ENCODE data around the gene TPGS2. TPM values are rescaled to one million over a fixed set of nuclear protein-coding genes. Genes with fewer than 3 reads are reported as not detected.
"Not testable (repeated sequence)": the region's sequence is repeated elsewhere in the genome, so short reads cannot be mapped to it uniquely, and the experiment has no call there.

TPGS2 gene
- total RNA-seq, 1 experiment from 2014 or later = 380 TPM

GRCh38 chr18:36839835-36840234 is 11.0 kb upstream of the TPGS2 start:
- no peak overlapping the region for H3K27ac ChIP-seq
- DNase-seq (ENCODE audit: low read depth in 1 of 2, low spot score in 2 of 2) = no peak
- no peaks in the 10 kb centered on the region for H3K27me3 ChIP-seq (replicated peaks)

GRCh38 chr18:36835927-36836326 is 7.1 kb upstream of the TPGS2 start:
- Histone ChIP-seq H3K36me3 (no peaks in the 10 kb centered on the region), H3K27me3 (replicated peaks) (no peaks in the 10 kb centered on the region), H3K27ac (no peak overlapping the region), H3K9me3 (replicated peaks) (no peaks in the 10 kb centered on the region), H3K4me1 (replicated peaks) (no peaks in the 10 kb centered on the region), H3K4me3 (no peak overlapping the region)
- DNase-seq (ENCODE audit: low read depth in 1 of 2, low spot score in 2 of 2) = no peak

More at GRCh38 chr18:36839835-36840234, 11.0 kb upstream of the TPGS2 start:
- Histone ChIP-seq H3K36me3 (no peaks in the 10 kb centered on the region), H3K9me3 (replicated peaks) (no peaks in the 10 kb centered on the region), H3K4me1 (replicated peaks) (no peaks in the 10 kb centered on the region), H3K4me3 (no peak overlapping the region)

GRCh38 chr18:36833120-36833519 is 4.3 kb upstream of the TPGS2 start:
- Histone ChIP-seq H3K4me1 (replicated peaks) (peaks cover 10% of the 10 kb centered on the region), H3K36me3 (peaks cover 6% of the 10 kb centered on the region; the same call in 1 of the 2 replicates), H3K27ac (no peak overlapping the region), H3K27me3 (replicated peaks) (no peaks in the 10 kb centered on the region), H3K9me3 (replicated peaks) (no peaks in the 10 kb centered on the region), H3K4me3 (no peak overlapping the region)
- DNase-seq (ENCODE audit: low read depth in 1 of 2, low spot score in 2 of 2) = no peak

GRCh38 chr18:36831139-36831538 is 2.3 kb upstream of the TPGS2 start:
- no peak for DNase-seq (ENCODE audit: low read depth in 1 of 2, low spot score in 2 of 2)
- no peaks in the 10 kb centered on the region for H3K27me3 ChIP-seq (replicated peaks)
- peaks cover 16% of the 10 kb centered on the region for H3K36me3 ChIP-seq
- peaks cover 18% of the 10 kb centered on the region for H3K4me1 ChIP-seq (replicated peaks)
- no peak overlapping the region for H3K27ac ChIP-seq
- H3K9me3 ChIP-seq (replicated peaks) = no peaks in the 10 kb centered on the region
- no peak overlapping the region for H3K4me3 ChIP-seq

GRCh38 chr18:36830158-36830495 is 1.3 kb upstream of the TPGS2 start:
- H3K9me3 ChIP-seq (replicated peaks) = no peaks in the 10 kb centered on the region
- H3K4me3 ChIP-seq = peak overlapping the region; percentile 70
- no peak for DNase-seq (ENCODE audit: low read depth in 1 of 2, low spot score in 2 of 2)
- H3K27ac ChIP-seq = no peak overlapping the region
- peaks cover 21% of the 10 kb centered on the region for H3K36me3 ChIP-seq
- peaks cover 18% of the 10 kb centered on the region for H3K4me1 ChIP-seq (replicated peaks)
- H3K27me3 ChIP-seq (replicated peaks) = no peaks in the 10 kb centered on the region

- peaks cover 23% of the 10 kb centered on the region for H3K36me3 ChIP-seq
- H3K27ac ChIP-seq = peak overlapping the region; percentile 92
- peak overlapping the region; percentile 70 for H3K4me3 ChIP-seq
- H3K27me3 ChIP-seq (replicated peaks) = no peaks in the 10 kb centered on the region
- DNase-seq (ENCODE audit: low read depth in 1 of 2, low spot score in 2 of 2) = no peak
- peaks cover 18% of the 10 kb centered on the region for H3K4me1 ChIP-seq (replicated peaks)
- no peaks in the 10 kb centered on the region for H3K9me3 ChIP-seq (replicated peaks)
Measured at GRCh38 chr18:36829362-36830157, 758 bp upstream of the TPGS2 start.

GRCh38 chr18:36828157-36828629 is 609 bp downstream of the TPGS2 start:
- Histone ChIP-seq H3K4me1 (replicated peaks) (peaks cover 18% of the 10 kb centered on the region), H3K4me3 (peak overlapping the region; percentile 70), H3K27me3 (replicated peaks) (no peaks in the 10 kb centered on the region), H3K27ac (peak overlapping the region; percentile 92), H3K36me3 (peaks cover 35% of the 10 kb centered on the region), H3K9me3 (replicated peaks) (no peaks in the 10 kb centered on the region)
- peak; percentile 81 to 84 for DNase-seq (ENCODE audit: low read depth in 1 of 2, low spot score in 2 of 2)

- no peaks in the 10 kb centered on the region for H3K9me3 ChIP-seq (replicated peaks)
- DNase-seq (ENCODE audit: low read depth in 1 of 2, low spot score in 2 of 2) = no peak
- H3K4me3 ChIP-seq = no peak overlapping the region
- H3K36me3 ChIP-seq = peaks cover 51% of the 10 kb centered on the region
- H3K27me3 ChIP-seq (replicated peaks) = no peaks in the 10 kb centered on the region
- no peak overlapping the region for H3K27ac ChIP-seq
- peaks cover 18% of the 10 kb centered on the region for H3K4me1 ChIP-seq (replicated peaks)
Measured at GRCh38 chr18:36826556-36826955, 2.2 kb downstream of the TPGS2 start.

GRCh38 chr18:36825526-36825925 is 3.3 kb downstream of the TPGS2 start:
- Histone ChIP-seq H3K36me3 (peaks cover 60% of the 10 kb centered on the region), H3K4me3 (no peak overlapping the region), H3K4me1 (replicated peaks) (peaks cover 16% of the 10 kb centered on the region), H3K27ac (no peak overlapping the region), H3K27me3 (replicated peaks) (no peaks in the 10 kb centered on the region), H3K9me3 (replicated peaks) (no peaks in the 10 kb centered on the region)
- no peak for DNase-seq (ENCODE audit: low read depth in 1 of 2, low spot score in 2 of 2)

GRCh38 chr18:36821681-36822080 is 7.1 kb downstream of the TPGS2 start:
- DNase-seq (ENCODE audit: low read depth in 1 of 2, low spot score in 2 of 2) = no peak
- Histone ChIP-seq H3K36me3 (peaks cover 84% of the 10 kb centered on the region), H3K9me3 (replicated peaks) (no peaks in the 10 kb centered on the region), H3K4me3 (no peak overlapping the region), H3K27ac (no peak overlapping the region), H3K4me1 (replicated peaks) (no peaks in the 10 kb centered on the region), H3K27me3 (replicated peaks) (no peaks in the 10 kb centered on the region)

- no peaks in the 10 kb centered on the region for H3K4me1 ChIP-seq (replicated peaks)
- H3K27me3 ChIP-seq (replicated peaks) = no peaks in the 10 kb centered on the region
- H3K4me3 ChIP-seq = no peak overlapping the region
- no peak for DNase-seq (ENCODE audit: low read depth in 1 of 2, low spot score in 2 of 2)
- no peak overlapping the region for H3K27ac ChIP-seq
- peaks cover 90% of the 10 kb centered on the region for H3K36me3 ChIP-seq
- no peaks in the 10 kb centered on the region for H3K9me3 ChIP-seq (replicated peaks)
Measured at GRCh38 chr18:36819621-36820020, 9.2 kb downstream of the TPGS2 start.

- H3K9me3 ChIP-seq (replicated peaks) = no peaks in the 10 kb centered on the region
- no peak for DNase-seq (ENCODE audit: low read depth in 1 of 2, low spot score in 2 of 2)
Measured at GRCh38 chr18:36818652-36819051, 10.2 kb downstream of the TPGS2 start.

GRCh38 chr18:36817039-36817438 is 11.8 kb downstream of the TPGS2 start:
- Histone ChIP-seq H3K27ac (no peak overlapping the region), H3K4me3 (no peak overlapping the region), H3K36me3 (peaks cover 90% of the 10 kb centered on the region)

More at GRCh38 chr18:36818652-36819051, 10.2 kb downstream of the TPGS2 start:
- Histone ChIP-seq H3K4me3 (no peak overlapping the region), H3K27me3 (replicated peaks) (no peaks in the 10 kb centered on the region), H3K36me3 (peaks cover 88% of the 10 kb centered on the region), H3K4me1 (replicated peaks) (no peaks in the 10 kb centered on the region), H3K27ac (no peak overlapping the region)

GRCh38 chr18:36816096-36816495 is 12.7 kb downstream of the TPGS2 start:
- not testable (repeated sequence) for H3K9me3 ChIP-seq (replicated peaks); H3K27ac ChIP-seq; H3K4me3 ChIP-seq; DNase-seq (ENCODE audit: low read depth in 1 of 2, low spot score in 2 of 2); H3K4me1 ChIP-seq (replicated peaks); H3K27me3 ChIP-seq (replicated peaks)
- H3K36me3 ChIP-seq = peaks cover 91% of the 10 kb centered on the region

More at GRCh38 chr18:36817039-36817438, 11.8 kb downstream of the TPGS2 start:
- Histone ChIP-seq H3K4me1 (replicated peaks) (no peaks in the 10 kb centered on the region), H3K27me3 (replicated peaks) (no peaks in the 10 kb centered on the region), H3K9me3 (replicated peaks) (no peaks in the 10 kb centered on the region)
- no peak for DNase-seq (ENCODE audit: low read depth in 1 of 2, low spot score in 2 of 2)

All from SJSA1 (cell line).